Stimulated activated CD4-positive, alpha-beta T cell treated with anti-CD3 and anti-CD28 coated beads, Interleukin-4, amount 100 ng/mL, for 1 hour (primary cell): ENCODE measurements around the gene CNOT6L.
"Not testable (repeated sequence)": the region's sequence is repeated elsewhere in the genome, so short reads cannot be mapped to it uniquely, and the experiment has no call there.

Experiments
- DNase-seq: peaks from one replicate; pipeline ENCODE4 v3.0.0-alpha.2; 2020

The CNOT6L gene

GRCh38 chr4:77819843-77820648 lies 878 bp upstream of the CNOT6L start:
- DNase-seq = peak; percentile 95

- peak; percentile 85 for DNase-seq
These were observed 255 bp upstream of the CNOT6L start for GRCh38 chr4:77819404-77819842.

GRCh38 chr4:77818073-77818601 lies 1.0 kb downstream of the CNOT6L start:
- peak; percentile 41 for DNase-seq

- DNase-seq = no peak
These were observed 1.7 kb downstream of the CNOT6L start for GRCh38 chr4:77817304-77818072.

- DNase-seq = no peak
These were observed 2.6 kb downstream of the CNOT6L start for GRCh38 chr4:77816546-77816945.

GRCh38 chr4:77815636-77816035 lies 3.5 kb downstream of the CNOT6L start:
- DNase-seq = no peak

GRCh38 chr4:77805840-77806239 lies 13.3 kb downstream of the CNOT6L start:
- DNase-seq = no peak

GRCh38 chr4:77804471-77804870 lies 14.7 kb downstream of the CNOT6L start:
- no peak for DNase-seq

GRCh38 chr4:77802402-77802801 lies 16.8 kb downstream of the CNOT6L start:
- no peak for DNase-seq

GRCh38 chr4:77801260-77801608 lies 17.9 kb downstream of the CNOT6L start:
- no peak for DNase-seq

GRCh38 chr4:77800483-77801259 lies 18.5 kb downstream of the CNOT6L start:
- DNase-seq = no peak

GRCh38 chr4:77800077-77800476 lies 19.1 kb downstream of the CNOT6L start:
- no peak for DNase-seq

- DNase-seq = no peak
These were observed 20.8 kb downstream of the CNOT6L start for GRCh38 chr4:77798385-77798784.

- DNase-seq = no peak
These were observed 21.9 kb downstream of the CNOT6L start for GRCh38 chr4:77797239-77797638.

- DNase-seq = no peak
These were observed 23.8 kb downstream of the CNOT6L start for GRCh38 chr4:77795326-77795725.

GRCh38 chr4:77790146-77790545 lies 29.0 kb downstream of the CNOT6L start:
- no peak for DNase-seq

- DNase-seq = no peak
These were observed 30.2 kb downstream of the CNOT6L start for GRCh38 chr4:77788990-77789389.

GRCh38 chr4:77787969-77788368 lies 31.2 kb downstream of the CNOT6L start:
- no peak for DNase-seq

GRCh38 chr4:77785669-77786068 lies 33.5 kb downstream of the CNOT6L start:
- no peak for DNase-seq

- no peak for DNase-seq
These were observed 35.3 kb downstream of the CNOT6L start for GRCh38 chr4:77783895-77784294.

- DNase-seq = no peak
These were observed 36.9 kb downstream of the CNOT6L start for GRCh38 chr4:77782102-77782835.

- not testable (repeated sequence) for DNase-seq
These were observed 38.4 kb downstream of the CNOT6L start for GRCh38 chr4:77780762-77781161.
